Measurements from ENCODE around the gene ZMAT5. TPM values are rescaled to one million over a fixed set of nuclear protein-coding genes. Genes with fewer than 3 reads are reported as not detected.
A peak's percentile ranks its signal among the peaks of the same experiment; 100 is the strongest.

Gene ZMAT5
- polyA plus RNA-seq, 4 donors, result 17.1 to 36.5 (median 25.4) TPM

- FAIRE-seq (no peak), DNase-seq (no peak)
- Histone ChIP-seq H3K4me1 (ENCODE audit: control insufficient read depth in 3 of 3, insufficient read depth in 2 of 3, low read depth in 1 of 3, low read length in 2 of 3) (peaks cover 0 to 18% (median 0%) of the 10 kb centered on the region in 3 donors), H3K27me3 (ENCODE audit: control insufficient read depth in 3 of 3, insufficient read depth in 3 of 3, low read length in 3 of 3) (no peaks in the 10 kb centered on the region), H3K36me3 (ENCODE audit: control insufficient read depth in 3 of 3, insufficient read depth in 2 of 3, low read depth in 1 of 3, low read length in 3 of 3) (peaks cover 0 to 77% (median 3%) of the 10 kb centered on the region in 3 donors), H3K4me3 (ENCODE audit: low read depth in 1 of 3, low read length in 3 of 3) (no peak overlapping the region), H3K9me3 (ENCODE audit: control insufficient read depth in 2 of 2, insufficient read depth in 1 of 2, low read depth in 1 of 2, low read length in 1 of 2) (no peaks in the 10 kb centered on the region), H3K27ac (ENCODE audit: low read depth in 1 of 3, low read length in 2 of 3) (no peak overlapping the region)
- 83 to 93% (median 84%) methylated on average over 8 to 9 of the region's 9 CpGs for WGBS, 3 donors
These were observed 32.0 kb downstream of the ZMAT5 start for GRCh38 chr22:29734838-29735237.

GRCh38 chr22:29734406-29734805 is 32.4 kb downstream of the ZMAT5 start:
- peaks cover 0 to 18% (median 0%) of the 10 kb centered on the region in 3 donors for H3K4me1 ChIP-seq (ENCODE audit: control insufficient read depth in 3 of 3, insufficient read depth in 2 of 3, low read depth in 1 of 3, low read length in 2 of 3)
- H3K27me3 ChIP-seq (ENCODE audit: control insufficient read depth in 3 of 3, insufficient read depth in 3 of 3, low read length in 3 of 3), result no peaks in the 10 kb centered on the region
- no peak overlapping the region for H3K27ac ChIP-seq (ENCODE audit: low read depth in 1 of 3, low read length in 2 of 3)
- WGBS, 3 donors, result 93 to 96% (median 93%) methylated on average over 8 of the region's 8 CpGs
- peaks cover 0 to 76% (median 3%) of the 10 kb centered on the region in 3 donors for H3K36me3 ChIP-seq (ENCODE audit: control insufficient read depth in 3 of 3, insufficient read depth in 2 of 3, low read depth in 1 of 3, low read length in 3 of 3)
- FAIRE-seq, result no peak
- DNase-seq, result no peak
- H3K4me3 ChIP-seq (ENCODE audit: low read depth in 1 of 3, low read length in 3 of 3), result no peak overlapping the region
- H3K9me3 ChIP-seq (ENCODE audit: control insufficient read depth in 2 of 2, insufficient read depth in 1 of 2, low read depth in 1 of 2, low read length in 1 of 2), result no peaks in the 10 kb centered on the region

- no peaks in the 10 kb centered on the region for H3K9me3 ChIP-seq (ENCODE audit: control insufficient read depth in 2 of 2, insufficient read depth in 1 of 2, low read depth in 1 of 2, low read length in 1 of 2)
- WGBS, 3 donors, result 30 to 55% (median 53%) methylated on average over 19 of the region's 19 CpGs
- DNase-seq (peak; percentile 63 to 83), FAIRE-seq (no peak)
- no peaks in the 10 kb centered on the region for H3K27me3 ChIP-seq (ENCODE audit: control insufficient read depth in 3 of 3, insufficient read depth in 3 of 3, low read length in 3 of 3)
- H3K4me3 ChIP-seq (ENCODE audit: low read depth in 1 of 3, low read length in 3 of 3), result no peak overlapping the region
- no peak overlapping the region for H3K27ac ChIP-seq (ENCODE audit: low read depth in 1 of 3, low read length in 2 of 3)
- H3K36me3 ChIP-seq (ENCODE audit: control insufficient read depth in 3 of 3, insufficient read depth in 2 of 3, low read depth in 1 of 3, low read length in 3 of 3), result peaks cover 0 to 70% (median 3%) of the 10 kb centered on the region in 3 donors
- peaks cover 0 to 18% (median 0%) of the 10 kb centered on the region in 3 donors for H3K4me1 ChIP-seq (ENCODE audit: control insufficient read depth in 3 of 3, insufficient read depth in 2 of 3, low read depth in 1 of 3, low read length in 2 of 3)
These were observed 33.2 kb downstream of the ZMAT5 start for GRCh38 chr22:29733362-29734201.

- Histone ChIP-seq H3K36me3 (ENCODE audit: control insufficient read depth in 3 of 3, insufficient read depth in 2 of 3, low read depth in 1 of 3, low read length in 3 of 3) (peaks cover 0 to 63% (median 3%) of the 10 kb centered on the region in 3 donors), H3K9me3 (ENCODE audit: control insufficient read depth in 2 of 2, insufficient read depth in 1 of 2, low read depth in 1 of 2, low read length in 1 of 2) (no peaks in the 10 kb centered on the region), H3K27ac (ENCODE audit: low read depth in 1 of 3, low read length in 2 of 3) (no peak overlapping the region), H3K4me3 (ENCODE audit: low read depth in 1 of 3, low read length in 3 of 3) (no peak overlapping the region), H3K4me1 (ENCODE audit: control insufficient read depth in 3 of 3, insufficient read depth in 2 of 3, low read depth in 1 of 3, low read length in 2 of 3) (peaks cover 0 to 18% (median 0%) of the 10 kb centered on the region in 3 donors), H3K27me3 (ENCODE audit: control insufficient read depth in 3 of 3, insufficient read depth in 3 of 3, low read length in 3 of 3) (no peaks in the 10 kb centered on the region)
- DNase-seq (no peak), FAIRE-seq (no peak)
- WGBS, 3 donors, result 59 to 80% (median 75%) methylated on average over 6 of the region's 6 CpGs
These were observed 33.9 kb downstream of the ZMAT5 start for GRCh38 chr22:29732883-29733282.

- Histone ChIP-seq H3K4me3 (ENCODE audit: low read depth in 1 of 3, low read length in 3 of 3) (no peak overlapping the region), H3K36me3 (ENCODE audit: control insufficient read depth in 3 of 3, insufficient read depth in 2 of 3, low read depth in 1 of 3, low read length in 3 of 3) (peaks cover 0 to 53% (median 3%) of the 10 kb centered on the region in 3 donors), H3K4me1 (ENCODE audit: control insufficient read depth in 3 of 3, insufficient read depth in 2 of 3, low read depth in 1 of 3, low read length in 2 of 3) (peaks cover 0 to 21% (median 0%) of the 10 kb centered on the region in 3 donors), H3K9me3 (ENCODE audit: control insufficient read depth in 2 of 2, insufficient read depth in 1 of 2, low read depth in 1 of 2, low read length in 1 of 2) (no peaks in the 10 kb centered on the region), H3K27ac (ENCODE audit: low read depth in 1 of 3, low read length in 2 of 3) (no peak overlapping the region), H3K27me3 (ENCODE audit: control insufficient read depth in 3 of 3, insufficient read depth in 3 of 3, low read length in 3 of 3) (no peaks in the 10 kb centered on the region)
- 88 to 90% (median 88%) methylated on average over 17 to 18 of the region's 18 CpGs for WGBS, 3 donors
- DNase-seq (no peak), FAIRE-seq (no peak)
These were observed 35.6 kb downstream of the ZMAT5 start for GRCh38 chr22:29731058-29731850.

- H3K36me3 ChIP-seq (ENCODE audit: control insufficient read depth in 3 of 3, insufficient read depth in 2 of 3, low read depth in 1 of 3, low read length in 3 of 3), result peaks cover 0 to 36% (median 0%) of the 10 kb centered on the region in 3 donors
- H3K4me3 ChIP-seq (ENCODE audit: low read depth in 1 of 3, low read length in 3 of 3), result no peak overlapping the region
- FAIRE-seq (no peak), DNase-seq (no peak)
- H3K27me3 ChIP-seq (ENCODE audit: control insufficient read depth in 3 of 3, insufficient read depth in 3 of 3, low read length in 3 of 3), result peaks cover 0 to 15% (median 0%) of the 10 kb centered on the region in 3 donors
- peaks cover 0 to 28% (median 0%) of the 10 kb centered on the region in 3 donors for H3K4me1 ChIP-seq (ENCODE audit: control insufficient read depth in 3 of 3, insufficient read depth in 2 of 3, low read depth in 1 of 3, low read length in 2 of 3)
- no peaks in the 10 kb centered on the region for H3K9me3 ChIP-seq (ENCODE audit: control insufficient read depth in 2 of 2, insufficient read depth in 1 of 2, low read depth in 1 of 2, low read length in 1 of 2)
- 93 to 94% (median 94%) methylated on average over 20 of the region's 20 CpGs for WGBS, 3 donors
- no peak overlapping the region for H3K27ac ChIP-seq (ENCODE audit: low read depth in 1 of 3, low read length in 2 of 3)
These were observed 37.6 kb downstream of the ZMAT5 start for GRCh38 chr22:29729161-29729560.

GRCh38 chr22:29727131-29727523 is 39.7 kb downstream of the ZMAT5 start:
- no peak overlapping the region for H3K4me3 ChIP-seq (ENCODE audit: low read depth in 1 of 3, low read length in 3 of 3)
- H3K9me3 ChIP-seq (ENCODE audit: control insufficient read depth in 2 of 2, insufficient read depth in 1 of 2, low read depth in 1 of 2, low read length in 1 of 2), result no peaks in the 10 kb centered on the region
- H3K36me3 ChIP-seq (ENCODE audit: control insufficient read depth in 3 of 3, insufficient read depth in 2 of 3, low read depth in 1 of 3, low read length in 3 of 3), result peaks cover 0 to 23% (median 0%) of the 10 kb centered on the region in 3 donors
- FAIRE-seq (no peak), DNase-seq (peak in 1 of 2 donors; percentile 26)
- WGBS, 3 donors, result 7 to 11% (median 8%) methylated on average over 11 to 17 of the region's 17 CpGs
- H3K4me1 ChIP-seq (ENCODE audit: control insufficient read depth in 3 of 3, insufficient read depth in 2 of 3, low read depth in 1 of 3, low read length in 2 of 3), result peaks cover 0 to 14% (median 0%) of the 10 kb centered on the region in 3 donors
- H3K27me3 ChIP-seq (ENCODE audit: control insufficient read depth in 3 of 3, insufficient read depth in 3 of 3, low read length in 3 of 3), result peaks cover 0 to 33% (median 2%) of the 10 kb centered on the region in 3 donors
- H3K27ac ChIP-seq (ENCODE audit: low read depth in 1 of 3, low read length in 2 of 3), result no peak overlapping the region

- peaks cover 0 to 10% (median 0%) of the 10 kb centered on the region in 3 donors for H3K4me1 ChIP-seq (ENCODE audit: control insufficient read depth in 3 of 3, insufficient read depth in 2 of 3, low read depth in 1 of 3, low read length in 2 of 3)
- DNase-seq (no peak), FAIRE-seq (no peak)
- H3K27ac ChIP-seq (ENCODE audit: low read depth in 1 of 3, low read length in 2 of 3), result no peak overlapping the region
- H3K9me3 ChIP-seq (ENCODE audit: control insufficient read depth in 2 of 2, insufficient read depth in 1 of 2, low read depth in 1 of 2, low read length in 1 of 2), result no peaks in the 10 kb centered on the region
- peaks cover 0 to 38% (median 4%) of the 10 kb centered on the region in 3 donors for H3K27me3 ChIP-seq (ENCODE audit: control insufficient read depth in 3 of 3, insufficient read depth in 3 of 3, low read length in 3 of 3)
- no peak overlapping the region for H3K4me3 ChIP-seq (ENCODE audit: low read depth in 1 of 3, low read length in 3 of 3)
- H3K36me3 ChIP-seq (ENCODE audit: control insufficient read depth in 3 of 3, insufficient read depth in 2 of 3, low read depth in 1 of 3, low read length in 3 of 3), result peaks cover 0 to 21% (median 0%) of the 10 kb centered on the region in 3 donors
- WGBS, 3 donors, result 32 to 40% (median 39%) methylated on average over 15 of the region's 15 CpGs
These were observed 40.2 kb downstream of the ZMAT5 start for GRCh38 chr22:29726512-29727130.

Measured in small intestine (tissue), 7 donors.